ENCODE measurements around the gene CTU2.

The CTU2 gene

DNA sequence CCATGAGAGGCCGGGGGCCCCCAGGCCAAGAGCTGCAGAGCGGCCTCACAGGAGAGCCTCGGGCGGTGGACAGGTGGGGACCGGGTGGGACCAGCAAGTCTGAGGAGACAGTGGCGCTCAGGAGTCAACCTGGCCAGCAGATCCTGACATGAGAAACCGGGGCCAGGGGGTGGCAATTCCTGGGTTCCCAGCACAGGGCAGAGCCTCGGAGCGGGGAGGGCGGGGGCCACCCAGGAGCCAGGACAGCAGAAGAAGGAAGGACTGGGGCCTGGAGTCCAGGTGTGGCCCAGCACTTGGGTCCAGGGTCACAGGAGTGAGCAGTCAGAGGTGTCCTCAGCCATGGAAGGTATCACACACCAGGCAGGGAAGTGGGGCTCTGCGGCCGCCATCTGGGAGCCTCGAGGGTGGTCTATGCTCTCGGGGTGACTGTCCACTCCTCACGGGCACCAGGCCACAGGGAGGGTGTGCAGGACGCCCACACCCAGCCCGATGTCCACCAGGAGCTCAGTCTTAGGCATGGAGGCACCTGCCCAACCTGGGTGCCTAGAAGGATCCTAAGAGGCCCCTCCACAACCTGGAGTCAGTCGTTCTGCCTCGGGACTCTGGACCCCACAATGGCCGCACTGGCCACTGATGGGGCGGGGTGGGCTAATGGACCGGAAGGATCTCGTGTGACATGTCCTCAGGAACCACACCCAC, 49.6 kb downstream of the CTU2 start:
- TF ChIP-seq, protein P1, sequence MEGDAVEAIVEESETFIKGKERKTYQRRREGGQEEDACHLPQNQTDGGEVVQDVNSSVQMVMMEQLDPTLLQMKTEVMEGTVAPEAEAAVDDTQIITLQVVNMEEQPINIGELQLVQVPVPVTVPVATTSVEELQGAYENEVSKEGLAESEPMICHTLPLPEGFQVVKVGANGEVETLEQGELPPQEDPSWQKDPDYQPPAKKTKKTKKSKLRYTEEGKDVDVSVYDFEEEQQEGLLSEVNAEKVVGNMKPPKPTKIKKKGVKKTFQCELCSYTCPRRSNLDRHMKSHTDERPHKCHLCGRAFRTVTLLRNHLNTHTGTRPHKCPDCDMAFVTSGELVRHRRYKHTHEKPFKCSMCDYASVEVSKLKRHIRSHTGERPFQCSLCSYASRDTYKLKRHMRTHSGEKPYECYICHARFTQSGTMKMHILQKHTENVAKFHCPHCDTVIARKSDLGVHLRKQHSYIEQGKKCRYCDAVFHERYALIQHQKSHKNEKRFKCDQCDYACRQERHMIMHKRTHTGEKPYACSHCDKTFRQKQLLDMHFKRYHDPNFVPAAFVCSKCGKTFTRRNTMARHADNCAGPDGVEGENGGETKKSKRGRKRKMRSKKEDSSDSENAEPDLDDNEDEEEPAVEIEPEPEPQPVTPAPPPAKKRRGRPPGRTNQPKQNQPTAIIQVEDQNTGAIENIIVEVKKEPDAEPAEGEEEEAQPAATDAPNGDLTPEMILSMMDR (IDR thresholded peaks at IDR 0.05), result no peak

DNA sequence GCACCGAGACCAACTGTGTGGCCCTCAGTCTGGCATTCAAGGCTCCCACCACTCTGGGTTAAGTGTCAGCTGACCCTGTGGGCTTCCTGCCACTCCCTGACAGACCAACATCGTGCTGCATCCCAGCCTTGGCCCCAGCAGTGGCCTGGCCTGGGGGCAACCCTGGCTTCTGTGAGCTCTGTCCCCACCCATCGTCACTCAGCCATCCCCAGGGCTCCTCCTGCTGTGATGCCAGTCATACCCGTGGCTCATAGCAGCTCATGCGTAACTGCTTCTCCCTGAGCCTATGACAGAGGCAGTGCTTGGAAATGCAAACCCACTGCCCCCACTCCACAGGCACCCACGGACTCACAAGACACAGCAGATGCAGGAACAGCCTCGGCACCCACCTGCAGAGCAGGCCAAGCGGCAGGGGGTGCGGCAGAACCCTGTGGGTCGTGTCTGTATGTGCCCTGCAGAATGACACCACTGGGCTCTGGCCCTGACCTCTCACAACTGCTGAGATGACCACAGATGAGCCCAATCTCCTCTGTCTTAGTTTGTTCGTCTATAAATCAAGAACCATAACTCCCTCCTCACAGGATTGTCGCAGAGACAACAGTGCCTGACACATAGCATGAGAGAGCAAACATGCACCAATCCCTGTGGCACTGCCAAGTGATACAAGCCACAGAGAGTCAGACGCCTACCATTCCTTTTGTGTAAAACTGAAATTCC, 52.1 kb downstream of the CTU2 start:
- TF ChIP-seq, protein P1 (IDR thresholded peaks at IDR 0.05), result no peak

- TF ChIP-seq, protein P1 (IDR thresholded peaks at IDR 0.05), result no peak
Measured at GRCh38 chr16:88758944-88759244, 52.6 kb downstream of the CTU2 start.

DNA sequence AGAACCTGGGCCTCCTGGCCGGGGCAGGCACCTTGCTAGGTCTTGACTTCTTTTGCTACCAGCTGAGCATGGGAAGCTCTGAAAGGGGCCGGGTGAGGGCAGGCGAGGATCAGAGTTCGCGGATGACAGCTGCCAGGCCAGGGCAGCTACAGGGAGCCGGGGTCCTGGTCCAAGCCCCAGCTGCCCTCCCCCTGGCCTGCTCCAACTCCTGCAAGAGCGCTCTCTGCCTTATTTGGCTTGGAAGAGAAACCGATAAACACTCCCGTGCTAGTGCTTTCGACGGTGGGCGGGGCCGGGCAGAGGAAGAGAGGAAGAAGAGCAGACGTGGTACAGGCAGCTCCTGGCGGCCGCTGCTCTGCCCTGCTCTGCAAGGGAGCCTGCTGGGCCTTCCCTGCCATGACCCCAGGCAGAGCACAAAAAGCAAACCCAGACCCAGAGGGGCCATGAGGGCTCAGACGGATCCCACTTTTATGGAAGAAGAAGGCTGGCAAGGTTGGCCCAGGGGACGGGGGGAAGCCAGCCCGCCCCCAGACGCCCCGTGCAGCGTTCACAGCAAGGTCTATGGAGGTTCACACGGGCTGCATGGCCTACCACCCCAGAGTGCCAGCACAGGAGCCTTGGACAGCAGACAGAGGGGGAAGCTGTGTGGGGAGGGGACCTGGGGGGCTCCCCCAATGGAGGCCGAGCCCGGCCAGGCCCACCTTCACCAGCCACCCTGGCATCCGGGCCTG, 53.1 kb downstream of the CTU2 start:
- TF ChIP-seq, protein P1 (IDR thresholded peaks at IDR 0.05), result peak; percentile 23; the same call in 1 of the 2 replicates

DNA sequence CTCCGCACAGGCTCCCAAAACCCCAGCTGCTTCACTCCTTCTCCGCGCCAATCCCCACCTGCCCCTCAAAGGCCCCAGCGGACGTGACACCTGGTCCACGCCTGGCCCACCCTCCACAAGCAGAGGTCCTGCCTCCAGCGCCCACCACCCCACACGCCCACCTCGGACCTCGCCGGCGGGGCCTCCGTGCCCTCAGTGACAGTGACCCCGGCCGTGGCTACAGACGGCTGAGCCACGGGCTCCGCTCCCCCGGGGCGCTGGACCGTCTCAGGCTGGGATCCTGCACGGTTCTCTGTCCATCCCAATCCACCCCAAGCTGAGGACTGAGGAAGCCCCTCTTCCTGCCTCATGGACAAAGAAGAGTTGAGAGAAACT, 53.7 kb downstream of the CTU2 start:
- TF ChIP-seq, protein P1 (IDR thresholded peaks at IDR 0.05), result no peak

DNA sequence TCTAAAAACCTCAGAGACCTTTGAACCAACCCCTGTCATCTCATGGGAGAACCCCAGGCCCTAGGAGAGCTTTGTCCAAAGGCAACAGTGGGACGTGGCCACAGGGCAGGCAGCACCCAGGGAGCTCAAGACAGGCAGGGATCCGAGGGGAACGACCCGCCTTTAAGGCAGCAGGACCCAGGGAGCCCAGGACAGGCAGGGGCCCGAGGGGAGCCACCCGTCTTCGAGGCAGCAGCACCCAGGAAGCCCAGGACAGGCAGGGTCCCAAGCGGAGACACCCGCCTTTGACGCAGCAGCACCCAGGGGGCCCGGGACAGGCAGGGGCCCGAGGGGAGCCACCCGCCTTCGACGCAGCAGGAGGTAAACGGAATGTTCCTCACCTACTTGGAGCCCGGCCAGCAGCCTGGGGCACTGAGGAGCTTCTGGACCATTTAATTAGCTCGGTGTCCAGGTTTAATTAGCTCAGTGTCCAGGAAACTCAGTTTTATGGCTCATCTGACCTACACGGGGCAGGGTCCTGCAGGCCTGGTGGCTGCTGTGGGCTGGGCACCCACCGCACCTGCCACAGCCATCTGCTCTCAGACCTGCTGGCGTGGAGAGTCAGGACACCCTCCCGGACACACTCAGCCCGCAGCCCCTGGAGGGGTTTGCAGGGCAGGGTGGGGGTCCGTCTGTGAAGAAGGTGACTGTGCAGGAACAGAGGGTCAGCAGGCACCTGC, 54.3 kb downstream of the CTU2 start:
- TF ChIP-seq, protein P1 (IDR thresholded peaks at IDR 0.05), result no peak

DNA sequence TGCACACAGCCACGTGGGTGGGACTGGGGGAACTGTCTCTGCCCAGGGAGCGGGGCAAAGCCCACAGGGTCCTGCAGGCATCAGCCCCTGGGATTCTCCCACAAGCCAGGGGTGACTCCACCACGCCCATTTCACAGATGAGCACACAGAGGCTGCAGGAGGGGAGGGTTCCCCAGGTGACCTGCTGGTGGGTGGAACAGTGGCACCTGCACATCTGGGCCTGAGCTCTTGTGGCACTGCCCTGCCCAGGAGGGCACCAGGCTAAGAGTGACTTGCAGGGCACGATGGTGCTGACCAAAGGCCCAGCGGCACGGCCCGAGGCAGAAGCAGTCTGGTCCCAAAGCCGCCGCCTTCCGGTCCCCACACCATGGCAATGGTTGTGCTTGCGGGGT, 54.8 kb downstream of the CTU2 start:
- TF ChIP-seq, protein P1 (IDR thresholded peaks at IDR 0.05), result no peak
